NCI-H1930 (cell line): ENCODE results near the gene BMPER.

Source experiments
- DNase-seq, 2 experiments: peaks; one replicate each; lab custom pipeline; 2025; lab: John Stamatoyannopoulos, UW

The BMPER gene

DNA sequence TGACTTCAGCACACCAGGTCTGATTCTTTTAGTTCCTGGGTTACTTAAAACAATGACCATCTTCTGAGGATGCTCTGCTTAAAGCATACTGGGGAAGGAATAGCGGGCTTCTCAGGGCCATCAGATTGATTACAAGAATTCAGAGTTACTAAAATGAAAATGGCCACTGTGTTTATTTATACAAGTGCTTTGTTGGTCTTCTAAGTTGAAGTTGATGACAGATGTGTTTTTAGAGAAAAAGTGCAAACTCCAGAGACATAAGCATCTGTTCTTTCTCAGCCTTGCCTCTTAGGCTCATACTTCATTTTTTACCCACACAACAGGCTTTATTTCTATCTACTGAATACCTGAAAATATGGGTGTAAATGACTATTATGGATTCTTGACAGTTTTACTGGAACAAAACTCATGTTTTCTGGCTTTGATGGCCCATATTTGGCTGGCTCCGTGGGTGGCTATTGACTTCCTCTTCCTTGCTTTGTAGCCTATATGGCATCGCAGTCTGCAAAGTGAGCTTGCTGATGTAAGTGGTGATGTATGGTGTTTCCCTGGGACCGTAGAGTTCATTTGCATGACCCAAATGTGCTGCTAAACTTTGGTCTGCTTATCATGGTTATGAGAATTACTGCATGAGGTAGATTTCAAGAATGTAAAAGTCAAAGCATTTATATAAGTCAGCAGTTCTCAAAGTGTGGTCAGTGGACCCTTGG lies 121.3 kb downstream of the BMPER start:
- DNase-seq: no peak

- DNase-seq: no peak
Measured at GRCh38 chr7:34031156-34031555, 125.8 kb downstream of the BMPER start.

DNA sequence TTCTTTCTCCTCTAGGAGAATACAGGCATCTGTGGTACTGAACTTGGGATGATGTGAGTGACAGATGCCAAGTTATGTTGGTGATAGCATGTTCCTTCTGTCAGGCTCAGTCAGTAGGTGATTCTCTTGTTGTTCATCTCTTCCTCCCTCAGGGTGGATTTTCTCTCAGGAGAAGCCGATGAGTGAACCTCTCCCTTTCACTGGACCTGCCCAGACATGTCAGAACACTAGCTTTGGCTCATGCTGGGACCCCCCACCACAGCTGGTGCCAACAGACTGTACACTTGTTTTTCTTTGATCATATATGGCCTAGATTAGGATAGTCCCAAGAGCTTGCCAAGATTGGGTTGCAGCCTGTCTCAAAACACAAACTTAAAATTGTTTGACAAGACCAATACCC lies 129.4 kb downstream of the BMPER start:
- DNase-seq: no peak

DNA sequence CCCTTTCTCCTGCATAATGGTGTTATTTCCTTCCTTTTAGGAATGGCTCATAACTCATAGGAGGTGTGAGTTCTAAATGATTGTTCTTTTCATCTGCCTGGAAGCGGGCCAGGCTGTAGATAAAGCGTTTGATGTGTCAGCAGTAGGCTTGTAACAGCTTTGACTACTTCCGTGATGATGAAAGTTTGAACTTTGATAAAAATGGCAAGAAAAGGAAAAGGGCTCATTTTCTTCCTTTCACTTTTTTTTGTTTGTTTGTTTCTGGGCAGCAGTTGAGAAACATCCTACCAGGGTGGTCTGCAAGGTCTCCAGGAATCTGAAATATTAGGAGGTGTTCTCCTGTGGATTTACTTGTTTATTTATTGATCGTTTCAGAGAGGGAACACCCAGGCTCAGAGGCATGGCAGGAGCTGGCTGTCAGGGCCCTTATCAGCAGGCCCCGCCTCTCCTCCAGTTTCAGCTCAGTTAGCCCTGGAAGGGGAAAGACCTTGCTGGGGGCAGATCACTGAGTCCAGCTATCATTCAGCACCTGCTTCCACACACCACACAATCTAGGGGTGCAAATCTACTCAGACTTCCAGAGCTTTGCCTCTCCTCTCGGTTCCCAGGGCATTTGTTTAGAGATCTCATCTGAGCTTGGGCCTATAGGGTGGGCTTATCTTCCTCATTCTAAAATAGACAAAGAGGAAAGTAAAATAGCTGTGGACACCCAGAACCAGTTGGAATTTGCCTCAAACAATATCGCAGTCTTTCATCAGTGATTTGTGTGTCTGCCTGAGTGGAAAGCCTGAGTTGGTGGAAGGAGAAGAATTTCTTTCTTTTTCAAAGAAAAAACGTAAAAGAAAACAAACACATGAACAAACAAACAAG lies 130.9 kb downstream of the BMPER start:
- no peak for DNase-seq

- no peak for DNase-seq
Measured at GRCh38 chr7:34036972-34037792, 131.8 kb downstream of the BMPER start.

DNA sequence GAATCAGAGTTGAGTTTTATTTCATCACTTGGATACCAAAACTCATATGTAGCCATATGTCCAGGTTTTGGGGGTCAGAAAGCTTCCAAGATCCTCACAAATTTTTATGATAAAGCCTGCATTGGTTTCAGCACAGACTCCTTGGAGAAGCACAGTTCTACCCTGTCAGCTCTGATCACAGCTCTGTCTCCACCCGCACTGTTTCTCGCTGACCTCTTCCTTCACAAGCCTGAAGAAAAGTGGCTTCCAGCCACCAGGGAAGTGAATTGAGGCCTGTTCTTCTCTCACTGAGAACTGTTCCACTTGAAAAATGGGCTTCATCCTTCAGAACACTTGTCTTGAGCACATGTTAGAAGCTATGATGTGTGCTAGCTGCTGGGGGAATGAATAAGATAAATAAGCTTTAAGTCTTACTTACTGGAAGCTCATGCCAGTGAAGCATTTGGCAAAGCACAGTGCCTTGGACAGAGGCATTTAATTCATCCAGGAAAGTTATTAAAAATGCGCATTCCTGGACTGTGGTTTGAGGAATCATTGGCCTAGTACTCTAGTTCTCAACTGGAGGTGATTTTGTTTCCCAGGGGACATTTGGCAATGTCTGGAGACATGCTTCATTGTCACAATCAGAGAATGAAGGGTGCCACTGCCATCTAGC lies 133.6 kb downstream of the BMPER start:
- DNase-seq: no peak

GRCh38 chr7:34041707-34042106 lies 136.4 kb downstream of the BMPER start:
- no peak for DNase-seq

DNA sequence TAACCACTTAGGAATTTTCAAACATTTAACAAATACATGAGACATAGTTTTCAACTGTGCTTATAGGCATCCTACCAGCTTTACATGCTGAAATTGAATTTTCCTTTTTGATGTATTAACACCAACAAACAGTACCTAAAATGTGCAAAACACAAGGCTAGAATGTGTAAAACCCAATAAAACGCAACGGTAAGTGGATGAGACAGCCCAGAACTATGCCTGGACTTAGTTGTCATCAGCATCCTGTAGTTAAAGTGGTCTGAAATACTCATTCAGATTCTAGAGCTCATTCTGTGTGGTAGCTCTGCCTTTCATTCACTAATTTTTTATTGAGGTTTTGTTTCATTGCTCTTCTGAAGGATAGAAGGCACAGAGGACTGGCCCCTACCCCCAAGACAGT lies 137.1 kb downstream of the BMPER start:
- no peak for DNase-seq

GRCh38 chr7:34043461-34044305 lies 138.3 kb downstream of the BMPER start:
- no peak for DNase-seq

GRCh38 chr7:34044306-34044643 lies 138.9 kb downstream of the BMPER start:
- no peak for DNase-seq

- DNase-seq: no peak
Measured at GRCh38 chr7:34044734-34045353, 139.5 kb downstream of the BMPER start.

DNA sequence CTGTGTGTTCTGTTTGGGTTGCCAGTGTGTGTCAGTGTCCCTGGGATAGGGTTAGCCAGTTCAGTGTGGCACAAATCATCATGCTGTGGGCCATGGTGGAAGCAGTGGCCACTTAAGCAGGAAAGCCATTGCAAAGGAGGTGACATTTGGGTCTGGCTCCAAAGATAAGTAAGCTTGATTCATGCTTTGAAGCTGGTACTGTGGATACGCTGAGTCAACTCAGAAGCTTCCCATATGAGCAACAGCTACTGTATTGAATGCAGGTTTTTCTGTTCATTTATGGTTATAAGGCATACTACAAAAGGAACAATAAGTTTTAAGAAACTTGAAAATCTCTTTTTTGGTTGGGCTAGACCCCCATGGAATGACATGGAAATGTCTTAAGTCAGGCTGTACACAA lies 143.1 kb downstream of the BMPER start:
- no peak for DNase-seq

DNA sequence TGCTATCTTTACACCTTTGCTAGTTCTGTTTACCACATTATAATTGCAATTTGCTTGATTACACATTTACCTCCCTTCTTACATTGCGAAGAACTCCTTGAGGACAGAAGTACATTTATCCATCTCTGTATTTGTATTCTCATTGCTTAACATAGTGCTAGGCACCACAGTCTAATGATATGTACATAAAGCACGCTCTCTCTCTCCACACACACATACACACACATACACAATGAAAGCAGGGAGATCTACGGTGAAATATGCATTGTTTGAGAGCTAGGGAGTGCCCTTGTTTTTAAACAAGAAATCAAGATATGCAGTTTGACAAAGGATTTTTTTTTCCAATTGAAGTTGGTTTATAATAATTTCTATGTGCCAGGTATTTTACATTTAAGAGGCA lies 148.7 kb downstream of the BMPER start:
- no peak for DNase-seq

- DNase-seq: no peak
Measured at GRCh38 chr7:34057136-34057535, 151.8 kb downstream of the BMPER start.

- no peak for DNase-seq
Measured at GRCh38 chr7:34057956-34058355, 152.6 kb downstream of the BMPER start.

DNA sequence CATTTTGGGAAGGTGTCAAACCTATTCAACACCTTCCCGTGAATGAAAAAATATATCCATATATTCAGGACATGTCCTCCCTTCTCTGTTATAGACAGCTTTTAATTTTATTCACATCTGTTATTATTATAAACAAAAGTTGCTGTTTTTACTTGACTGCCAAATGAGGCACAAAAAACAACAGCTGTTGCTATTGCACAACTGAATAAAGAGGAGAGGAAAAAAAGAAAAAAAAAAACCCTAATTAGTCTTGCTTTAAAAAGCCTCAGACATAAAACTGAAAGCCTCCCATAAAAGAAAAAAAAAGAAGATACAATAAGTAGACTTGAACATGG lies 153.4 kb downstream of the BMPER start:
- no peak for DNase-seq

GRCh38 chr7:34059136-34059828 lies 153.9 kb downstream of the BMPER start:
- DNase-seq: no peak

DNA sequence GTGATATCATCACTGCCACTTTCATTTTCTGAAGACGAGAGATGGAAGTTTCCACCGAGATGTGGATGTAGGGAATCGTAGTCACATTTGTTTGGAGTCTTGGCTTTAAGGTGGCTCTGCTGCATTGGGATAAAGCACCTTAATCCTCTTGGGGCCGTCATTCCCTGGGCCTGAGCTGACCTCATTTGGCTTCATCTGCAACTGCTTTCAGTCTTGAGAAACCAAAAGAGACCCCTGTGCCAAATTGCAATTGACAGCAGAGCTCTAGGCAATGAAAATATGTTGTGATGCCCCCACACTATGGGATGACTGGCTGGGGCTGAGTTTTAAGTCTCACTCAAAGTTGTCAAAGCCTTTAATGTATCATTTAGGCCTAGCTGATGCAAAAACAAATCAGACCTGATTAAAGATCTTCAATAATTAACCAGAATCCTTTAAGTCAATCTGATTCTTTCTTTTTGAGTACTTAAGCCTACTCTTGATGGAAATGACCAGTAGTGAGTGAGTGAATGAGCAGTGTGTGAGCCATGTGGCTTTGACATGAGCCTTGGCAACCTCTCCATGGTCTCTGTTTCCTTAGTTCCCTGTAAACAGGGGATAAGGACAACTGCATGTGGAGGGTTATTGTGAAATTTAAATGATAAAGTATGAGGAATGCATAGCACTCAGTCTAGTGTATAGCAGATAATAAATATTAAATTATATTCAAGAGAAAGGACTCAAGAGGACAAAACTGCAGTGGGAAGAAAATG lies 155.0 kb downstream of the BMPER start:
- DNase-seq: no peak

GRCh38 chr7:34061149-34061548 lies 155.8 kb downstream of the BMPER start:
- no peak for DNase-seq

DNA sequence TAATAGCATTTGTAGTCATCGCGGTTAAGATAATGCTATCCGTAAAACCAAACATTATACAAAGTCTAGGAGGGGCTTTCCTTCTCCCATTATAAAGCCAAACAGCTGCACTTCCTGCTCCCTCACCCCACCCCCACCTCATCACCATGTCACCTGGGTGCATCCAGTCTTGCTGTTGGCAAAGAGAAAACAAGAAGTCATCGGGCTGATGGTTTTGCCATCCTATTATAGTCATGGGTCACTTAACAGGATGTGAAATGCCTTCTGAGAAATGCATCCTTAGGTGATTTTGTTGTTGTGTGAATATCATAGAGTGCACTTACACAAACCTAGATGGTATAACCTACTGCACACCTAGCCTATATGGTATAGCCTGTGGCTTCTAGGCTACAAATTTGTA lies 157.0 kb downstream of the BMPER start:
- no peak for DNase-seq
